ENCODE results near the gene MIEF1.

The MIEF1 gene

DNA sequence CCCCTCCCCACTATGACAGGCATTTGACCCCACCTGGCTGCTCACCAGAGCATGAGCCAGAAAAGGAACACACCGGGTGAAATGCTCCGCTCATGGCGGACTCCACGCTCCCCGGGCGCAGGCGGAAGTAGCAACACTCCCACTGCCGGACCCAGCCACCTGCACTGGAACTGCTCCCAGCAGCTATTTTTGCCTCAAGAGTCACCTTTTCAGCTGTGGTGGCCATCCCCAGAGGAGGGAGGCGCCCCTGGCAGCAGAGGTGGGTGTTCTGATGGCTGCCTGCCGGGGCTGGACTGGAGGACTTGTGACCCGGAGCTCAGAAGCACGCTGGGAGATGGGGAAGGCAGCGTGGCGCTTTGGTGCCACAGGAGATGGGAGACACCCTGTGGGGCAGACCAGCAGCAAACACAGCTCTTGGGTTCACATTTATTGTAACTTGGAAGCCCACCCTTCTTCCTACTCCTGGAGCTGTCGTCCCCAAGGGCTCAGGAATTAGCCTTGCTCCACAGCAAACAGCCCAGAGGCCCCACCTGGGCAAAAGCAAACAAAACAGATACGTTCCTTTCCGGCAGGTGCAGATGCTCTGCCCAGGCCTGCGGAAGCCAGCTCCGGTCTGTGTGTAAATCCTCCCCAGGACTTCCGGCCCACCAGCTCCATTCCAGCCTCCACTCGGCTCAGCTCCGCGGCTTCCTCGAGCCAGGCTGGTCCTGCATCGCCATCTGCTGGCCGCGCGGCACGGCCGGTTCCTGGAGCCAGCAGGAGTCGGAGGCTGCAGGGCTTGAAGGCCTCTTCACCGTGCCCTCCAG, 26.8 kb downstream of the MIEF1 start:
- DNase-seq (ENCODE audit: low read depth) = peak; percentile 90

- no peak for DNase-seq (ENCODE audit: low read depth)
Observed at GRCh38 chr22:39529487-39529851, 27.4 kb downstream of the MIEF1 start.

DNA sequence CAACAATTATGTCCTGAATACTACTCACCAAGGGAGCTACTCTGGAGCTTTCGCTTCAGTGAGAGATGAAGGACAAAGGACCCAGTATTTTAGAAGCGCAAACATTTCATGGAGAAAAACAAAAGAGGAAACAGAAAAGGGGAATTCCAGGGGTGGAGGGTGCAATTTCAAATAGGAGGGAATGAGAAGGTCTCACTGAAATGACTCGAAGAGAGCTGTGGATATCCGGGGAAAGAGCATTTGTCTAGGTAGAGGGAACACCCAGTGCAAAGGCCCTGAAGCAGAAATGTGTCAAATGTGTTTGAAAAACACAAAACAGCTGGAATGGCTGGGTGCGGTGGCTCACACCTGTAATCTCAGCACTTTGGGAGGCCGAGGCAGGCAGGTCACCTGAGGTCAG, 28.0 kb downstream of the MIEF1 start:
- DNase-seq (ENCODE audit: low read depth) = no peak

DNA sequence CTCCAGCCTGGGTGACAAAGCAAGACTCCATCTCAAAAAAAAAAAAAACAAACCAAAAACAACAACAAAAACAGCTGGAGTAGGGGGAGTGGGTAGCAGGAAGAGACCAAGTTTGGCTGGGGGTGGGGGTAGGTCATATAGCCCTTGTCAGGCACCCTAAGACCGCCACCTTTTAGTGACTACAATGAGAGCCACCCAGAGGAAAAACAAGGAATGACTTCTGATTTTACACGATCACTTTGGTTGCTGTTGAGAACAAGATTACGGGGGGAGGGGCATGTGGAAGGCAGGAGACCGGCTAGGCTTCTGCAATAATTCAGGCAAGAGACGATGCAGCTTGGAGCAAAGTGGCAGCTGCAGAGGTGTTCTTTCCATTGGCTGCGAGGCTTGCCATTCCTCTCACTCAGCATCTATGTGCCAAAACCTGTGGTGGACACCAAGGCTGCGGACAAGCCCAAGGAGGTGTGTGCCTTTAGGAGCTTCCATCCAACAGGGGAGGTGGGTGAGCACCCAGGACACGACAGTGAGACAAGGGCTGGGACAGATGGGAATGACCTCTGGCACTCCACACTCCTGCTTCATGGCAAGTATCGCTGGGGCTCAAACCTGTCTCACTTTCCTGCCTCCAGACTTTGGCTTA, 28.7 kb downstream of the MIEF1 start:
- no peak for DNase-seq (ENCODE audit: low read depth)

GRCh38 chr22:39532215-39533073, 30.4 kb downstream of the MIEF1 start, which contains the start of gene RPS19BP1:
Gene RPS19BP1, minus strand, starts transcription at chr22:39532748. Its CDS starts 10 bp downstream, at chr22:39532738.
- DNase-seq (ENCODE audit: low read depth) = peak; percentile 98

DNA sequence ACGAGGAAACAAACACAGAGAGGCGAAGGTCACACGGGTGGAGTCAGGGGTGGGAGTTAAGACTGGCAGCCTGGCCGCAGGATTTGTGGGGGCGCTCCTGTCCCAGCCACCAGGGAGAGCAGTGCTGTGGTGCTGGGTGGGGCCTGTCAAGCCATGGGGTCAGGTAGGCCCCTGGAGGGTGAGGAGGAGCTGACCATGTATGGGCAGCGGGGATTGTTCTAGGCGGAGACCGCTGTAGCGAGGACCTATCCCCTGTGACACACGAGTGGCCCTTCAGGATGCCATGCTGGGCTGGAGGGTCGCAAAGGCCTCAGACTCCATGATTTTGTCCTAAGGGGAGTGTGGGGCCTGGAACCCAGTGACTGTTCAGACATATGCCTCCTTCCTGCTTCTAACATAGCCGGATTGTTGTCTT, 32.0 kb downstream of the MIEF1 start:
- DNase-seq (ENCODE audit: low read depth) = no peak

DNA sequence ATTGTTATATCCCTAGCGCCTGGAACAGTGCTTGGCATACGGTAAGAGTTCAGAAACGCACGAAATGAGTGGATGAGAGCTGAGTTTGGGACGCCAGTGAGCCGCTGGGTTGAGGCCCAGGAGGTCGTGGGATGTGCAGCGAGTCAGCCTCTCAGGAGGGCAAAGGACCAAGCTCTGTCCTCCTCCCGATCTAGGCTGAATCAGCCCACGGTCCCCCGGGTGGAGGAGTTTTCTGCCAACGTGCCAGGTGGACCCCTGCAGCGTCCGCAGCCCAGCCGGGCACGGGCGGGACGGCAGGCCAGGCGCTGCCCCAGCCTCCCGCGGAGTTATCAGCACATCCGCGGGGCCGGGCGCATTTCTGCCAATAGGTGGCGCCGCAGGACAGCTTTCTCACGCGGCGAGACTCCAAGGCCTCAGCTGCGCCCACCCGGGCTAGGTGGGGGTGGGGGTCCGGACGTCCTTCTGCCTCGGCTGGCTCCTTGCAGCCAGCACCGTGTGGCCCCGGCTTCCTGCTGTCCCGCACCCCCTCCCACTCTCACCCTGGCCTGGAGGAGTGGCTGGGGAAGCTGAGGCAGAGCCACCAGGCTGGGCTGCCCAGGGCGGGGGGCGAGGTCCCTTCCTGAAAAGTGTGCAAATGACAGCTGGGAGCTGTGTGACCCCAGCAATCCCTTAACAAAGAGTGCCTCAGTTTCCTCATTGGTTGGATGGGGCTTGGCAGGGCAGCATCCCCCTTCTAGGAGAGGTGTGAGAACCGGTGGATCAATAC, 32.7 kb downstream of the MIEF1 start:
- DNase-seq (ENCODE audit: low read depth) = peak; percentile 62

GRCh38 chr22:39535357-39535725, 33.3 kb downstream of the MIEF1 start:
- DNase-seq (ENCODE audit: low read depth) = no peak

- no peak for DNase-seq (ENCODE audit: low read depth)
Observed at GRCh38 chr22:39535831-39536449, 33.9 kb downstream of the MIEF1 start.

- no peak for DNase-seq (ENCODE audit: low read depth)
Observed at GRCh38 chr22:39536711-39537110, 34.6 kb downstream of the MIEF1 start.

GRCh38 chr22:39537975-39538374, 35.9 kb downstream of the MIEF1 start:
- DNase-seq (ENCODE audit: low read depth) = no peak

DNA sequence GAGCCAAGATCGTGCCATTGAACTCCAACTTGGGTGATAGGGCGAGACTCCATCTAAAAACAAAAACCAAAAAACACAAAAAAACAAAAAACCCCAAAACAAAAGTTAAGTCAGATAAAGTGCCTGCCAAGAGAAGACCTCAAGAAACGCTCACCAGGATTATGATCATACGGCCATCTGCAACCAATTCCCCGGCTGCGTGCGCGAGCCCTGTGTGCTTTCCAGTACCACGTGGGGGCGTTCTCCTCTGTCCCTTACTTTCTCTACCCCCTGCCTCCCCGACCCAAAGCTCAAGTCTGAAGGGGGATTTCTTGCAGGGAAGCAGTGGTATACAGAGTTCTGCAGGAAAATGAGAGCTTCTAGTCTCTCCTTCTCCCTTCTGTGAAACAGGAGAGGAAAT, 41.0 kb downstream of the MIEF1 start:
- DNase-seq (ENCODE audit: low read depth) = no peak

- DNase-seq (ENCODE audit: low read depth) = peak; percentile 51
Observed at GRCh38 chr22:39545386-39546365, 43.6 kb downstream of the MIEF1 start.

DNA sequence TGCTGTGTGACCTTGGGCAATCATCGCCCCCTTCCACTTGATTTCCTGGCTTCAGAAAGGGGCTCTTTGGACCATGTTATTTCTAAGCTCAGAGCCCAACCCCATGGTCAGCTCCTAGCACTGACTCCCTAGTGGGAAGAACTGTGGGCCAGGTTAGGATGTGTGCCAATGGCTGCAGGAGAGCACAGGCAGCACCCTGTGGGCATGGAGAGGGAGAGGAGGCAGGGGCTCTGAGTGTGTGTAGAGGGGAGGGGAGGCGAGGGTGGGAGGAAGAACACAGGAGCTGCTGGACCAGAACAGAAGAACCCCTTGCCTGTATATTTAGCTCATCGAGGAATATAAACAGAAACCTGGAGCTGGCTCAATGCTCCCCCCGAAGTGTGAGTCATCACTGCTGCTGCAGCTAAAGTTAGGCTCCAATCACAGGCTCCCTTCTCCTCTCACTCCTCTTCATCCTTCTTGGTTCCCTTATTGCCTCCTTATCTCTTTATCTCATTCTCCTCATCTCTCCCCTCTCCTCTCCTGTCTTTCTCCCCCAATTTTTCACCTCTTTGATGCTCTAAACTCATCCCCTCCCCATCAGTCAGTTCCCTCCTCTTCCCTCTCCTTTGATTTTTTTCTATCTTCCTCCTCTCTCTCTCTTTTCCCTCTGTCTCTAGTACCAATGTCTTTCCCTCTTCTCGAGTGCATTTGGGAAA, 44.9 kb downstream of the MIEF1 start:
- no peak for DNase-seq (ENCODE audit: low read depth)

GRCh38 chr22:39547587-39547947, 45.5 kb downstream of the MIEF1 start:
- no peak for DNase-seq (ENCODE audit: low read depth)

DNA sequence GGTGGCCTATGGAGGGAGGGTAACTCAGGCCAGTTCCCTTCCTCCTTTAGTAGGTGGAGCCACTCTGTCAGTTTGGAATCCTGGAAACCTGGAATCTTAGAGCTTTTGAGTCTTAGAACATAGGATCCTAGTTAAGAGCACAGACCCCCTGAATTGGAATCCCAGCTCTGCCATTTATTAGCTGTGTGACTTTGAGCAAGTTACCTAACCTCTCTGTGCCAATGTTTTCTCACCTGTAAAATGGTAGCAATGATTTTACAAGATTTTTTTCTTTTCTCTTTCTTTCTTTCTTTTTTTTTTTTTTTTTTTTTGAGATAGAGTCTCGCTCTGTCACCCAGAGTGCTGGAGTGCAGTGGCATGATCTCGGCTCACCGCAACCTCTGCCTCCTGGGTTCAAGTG, 51.3 kb downstream of the MIEF1 start:
- no peak for DNase-seq (ENCODE audit: low read depth)

DNA sequence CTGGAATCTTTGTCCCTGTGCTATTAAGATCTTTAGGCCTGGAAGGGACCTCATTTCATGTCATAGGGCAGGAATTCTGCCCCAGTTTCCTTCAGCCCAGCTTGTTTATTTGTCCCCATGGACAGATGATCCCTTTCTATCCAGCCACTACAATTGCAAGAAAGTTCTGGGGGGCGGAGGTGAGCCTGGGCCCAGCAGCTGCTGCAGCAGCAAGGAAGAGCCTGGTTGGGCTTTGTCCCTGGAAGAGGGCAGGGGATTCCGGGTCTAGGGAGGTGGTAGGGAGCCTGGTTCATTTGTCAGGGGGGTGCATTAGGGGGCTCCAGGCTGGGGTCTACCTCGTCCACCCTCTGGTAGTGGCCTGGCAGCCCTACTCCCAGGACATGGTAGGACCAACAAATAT, 52.1 kb downstream of the MIEF1 start:
- DNase-seq (ENCODE audit: low read depth) = no peak

DNA sequence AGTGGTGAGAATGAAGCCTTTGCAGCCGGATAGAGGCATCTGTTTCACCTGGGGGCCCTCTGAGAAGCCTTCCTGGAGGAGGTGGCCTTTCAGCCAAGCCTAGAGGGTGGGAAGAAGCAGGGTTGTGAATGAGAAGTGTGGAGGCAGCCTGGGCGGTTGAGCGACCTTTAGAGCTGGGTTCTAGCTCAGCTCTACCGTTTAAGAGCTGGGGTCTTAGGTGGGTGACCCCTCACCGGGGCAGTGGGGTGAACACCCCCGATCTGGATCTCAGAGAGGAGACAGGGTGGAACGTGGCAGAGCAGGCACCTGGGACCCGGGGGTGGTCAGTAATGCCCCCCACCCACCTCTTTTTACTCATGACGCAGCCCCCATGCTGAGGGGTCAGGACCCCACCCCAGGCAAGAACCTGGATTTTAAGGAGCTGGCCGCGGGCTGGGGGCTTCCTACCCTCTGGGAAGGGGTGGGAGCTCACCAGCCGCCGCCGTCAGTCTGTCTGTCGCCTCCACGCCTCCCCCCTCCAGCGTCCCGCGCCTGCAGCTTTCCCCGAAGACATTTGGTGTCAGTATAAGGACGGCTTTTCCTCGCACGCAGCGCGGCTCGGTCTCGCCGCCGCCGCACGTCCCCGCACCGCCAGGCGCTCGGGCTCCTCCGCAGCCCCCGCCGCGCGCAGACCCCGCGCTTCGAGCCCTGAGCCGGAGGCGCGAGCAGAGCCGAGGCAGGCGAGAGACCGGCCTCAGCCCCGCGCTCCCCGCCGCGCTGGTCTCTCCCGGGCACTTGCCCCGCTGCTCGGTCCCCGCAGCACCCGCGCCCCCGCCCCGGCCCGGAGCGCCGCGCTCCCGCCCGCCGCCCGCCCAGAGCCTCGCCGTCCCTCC, 55.1 kb downstream of the MIEF1 start:
- DNase-seq (ENCODE audit: low read depth) = peak; percentile 19

- no peak for DNase-seq (ENCODE audit: low read depth)
Observed at GRCh38 chr22:39558254-39558727, 56.2 kb downstream of the MIEF1 start.

Measured in activated T-helper 1 cell treated with Interleukin-2 at 50 U/mL for 16 hours (primary cell).